Stimulated activated CD8-positive, alpha-beta memory T cell treated with anti-CD3 and anti-CD28 coated beads, Interleukin-12 subunit alpha, Interleukin-12 subunit beta, amount 100 ng/mL, for 24 hours (primary cell): ENCODE results near the gene RETN.

ENCODE experiments used
- DNase-seq: peaks from one replicate; pipeline ENCODE4 v3.0.0-alpha.2; 2020; ENCODE audit errors: extremely low read depth

Gene RETN

DNA sequence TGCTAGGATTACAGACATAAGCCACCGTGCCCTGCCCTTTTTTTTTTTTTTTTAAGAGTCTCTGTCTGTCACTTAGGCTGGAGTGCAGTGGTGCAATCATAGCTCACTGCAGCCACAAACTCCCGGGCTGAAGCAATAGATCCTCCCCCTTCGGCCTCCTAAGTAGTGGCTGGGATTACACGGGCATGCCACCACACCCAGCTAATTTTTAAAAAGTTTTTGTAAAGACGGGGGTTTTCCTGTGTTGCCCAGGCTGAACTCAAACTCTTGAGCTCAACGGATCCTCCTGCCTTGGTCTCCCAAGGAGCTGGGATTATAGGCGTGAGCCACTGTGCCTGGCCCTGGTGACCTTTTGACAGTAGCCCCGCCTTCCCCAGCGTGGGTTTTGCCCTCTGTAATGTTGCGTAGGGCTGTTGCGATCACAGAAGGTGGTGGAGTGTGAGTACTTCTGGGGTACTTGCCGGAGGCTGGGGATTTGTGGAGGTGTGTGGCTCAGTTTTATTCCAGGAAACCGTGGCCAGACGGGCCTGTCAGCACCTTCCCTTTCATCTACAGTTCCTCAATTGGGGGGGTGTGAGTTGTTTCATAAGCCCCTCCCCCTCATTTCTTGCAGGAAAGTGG, 11.6 kb upstream of the RETN start:
- DNase-seq, result no peak

DNA sequence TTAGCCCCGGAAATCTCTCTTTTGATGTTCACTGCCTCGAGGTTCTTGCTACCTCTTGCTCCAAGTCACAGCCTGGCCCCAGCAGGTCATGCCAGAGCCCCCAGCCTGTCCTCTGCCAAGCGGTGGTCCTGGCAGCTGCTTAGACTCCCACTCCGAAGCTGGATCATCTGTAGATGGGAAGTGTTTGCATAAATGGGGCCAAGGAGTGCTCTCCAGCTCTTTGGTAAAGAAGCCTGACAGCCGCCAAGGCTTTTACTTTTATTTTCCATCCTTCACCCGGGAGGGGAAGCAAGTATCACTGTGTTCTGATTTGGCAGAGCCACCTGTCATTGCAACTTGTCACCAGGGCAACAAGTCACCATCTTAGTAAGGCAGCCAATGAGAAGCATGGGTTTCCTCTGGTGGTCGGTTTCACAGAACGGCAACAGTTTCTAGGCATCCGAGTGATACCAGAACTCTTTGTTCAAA, 10.6 kb upstream of the RETN start:
- DNase-seq, result no peak

DNA sequence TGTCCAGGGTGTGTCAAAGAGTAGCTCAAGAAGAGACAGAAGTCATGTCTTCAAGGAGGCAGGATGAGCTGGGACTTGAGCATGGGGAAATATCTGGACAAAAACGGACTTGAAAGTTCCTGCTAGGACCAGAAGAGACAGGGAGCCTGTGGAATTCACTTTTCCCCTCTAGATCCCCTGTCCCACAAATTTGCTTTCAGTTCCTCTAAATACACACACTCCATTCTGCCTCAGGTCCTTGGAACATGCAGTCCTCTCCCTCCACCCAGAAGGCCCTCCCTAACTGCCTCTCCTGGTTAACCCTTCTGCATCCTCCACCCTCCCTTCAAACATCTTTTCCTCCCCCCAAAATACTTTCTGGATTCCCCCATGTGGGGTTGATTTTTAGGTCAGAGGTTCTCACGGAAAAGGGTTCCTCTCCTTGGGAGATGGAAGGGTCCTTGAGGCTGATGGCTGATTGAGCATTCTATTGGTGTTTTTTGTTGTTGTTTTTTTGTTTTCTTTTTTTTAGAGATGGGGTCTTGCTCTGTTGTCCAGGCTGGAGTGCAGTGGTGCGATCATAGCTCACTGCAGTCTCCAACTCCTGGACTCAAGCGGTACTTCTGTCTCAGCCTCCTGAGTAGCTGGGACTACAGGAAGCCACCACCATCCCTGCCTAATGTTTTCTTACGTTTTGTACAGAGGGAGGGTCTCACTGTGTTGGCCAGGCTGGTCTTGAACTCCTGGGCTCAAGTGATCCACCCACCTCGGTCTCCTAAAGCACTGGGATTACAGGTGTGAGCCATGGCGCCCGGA, 6.9 kb upstream of the RETN start:
- DNase-seq, result no peak

DNA sequence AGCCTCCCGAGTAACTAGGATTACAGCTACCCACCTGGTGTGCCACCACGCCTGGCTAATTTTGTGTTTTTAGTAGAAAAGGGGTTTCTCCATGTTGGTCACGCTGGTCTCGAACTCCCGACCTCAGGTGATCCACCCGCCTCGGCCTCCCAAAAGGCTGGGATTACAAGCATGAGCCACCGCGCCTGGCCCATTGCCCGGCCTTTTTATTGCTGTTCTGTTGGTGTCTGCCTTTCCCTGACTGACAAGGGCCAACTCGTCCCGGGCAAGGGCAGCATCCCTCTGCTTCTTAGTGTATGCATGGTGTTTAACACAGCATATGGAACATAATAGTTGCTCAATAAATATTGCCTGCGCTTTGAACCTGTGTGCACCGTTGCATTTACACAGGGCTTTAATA, 6.2 kb upstream of the RETN start:
- no peak for DNase-seq

DNA sequence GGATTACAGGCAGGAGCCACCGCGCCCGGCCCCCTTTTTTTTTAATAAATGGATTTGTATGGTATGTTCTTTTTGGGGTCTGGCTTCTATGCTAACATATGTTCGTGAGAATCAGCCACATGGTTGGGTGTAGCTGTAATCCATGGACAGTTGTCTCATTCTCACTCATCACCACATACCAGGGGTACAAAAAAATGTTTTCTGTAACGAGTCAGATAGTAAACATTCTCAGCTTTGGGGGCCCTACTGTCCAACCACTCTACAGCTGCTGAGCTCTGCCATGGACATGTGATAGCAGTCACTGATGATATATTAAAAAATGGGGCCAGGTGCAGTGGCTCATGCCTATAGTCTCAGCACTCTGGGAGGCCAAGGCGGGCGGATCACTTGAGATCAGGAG, 5.1 kb upstream of the RETN start:
- no peak for DNase-seq

DNA sequence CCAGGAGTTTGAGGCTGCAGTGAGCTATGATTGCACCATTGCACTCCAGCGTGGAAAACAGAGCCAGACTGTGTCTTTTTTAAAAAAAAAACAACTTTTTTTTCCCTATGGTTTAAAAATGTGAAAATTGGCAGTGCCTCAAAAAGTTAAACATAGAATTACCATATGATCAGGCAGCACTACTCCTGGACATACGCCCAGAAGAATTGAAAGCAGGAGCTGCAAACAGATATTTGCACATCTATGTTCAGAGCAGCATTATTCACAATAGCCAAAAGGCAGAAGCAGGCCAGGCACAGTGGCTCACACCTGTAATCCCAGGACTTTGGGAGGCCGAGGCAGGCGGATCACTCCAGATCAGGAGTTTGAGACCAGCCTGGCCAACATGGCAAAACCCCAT, 3.8 kb upstream of the RETN start:
- DNase-seq, result no peak

DNA sequence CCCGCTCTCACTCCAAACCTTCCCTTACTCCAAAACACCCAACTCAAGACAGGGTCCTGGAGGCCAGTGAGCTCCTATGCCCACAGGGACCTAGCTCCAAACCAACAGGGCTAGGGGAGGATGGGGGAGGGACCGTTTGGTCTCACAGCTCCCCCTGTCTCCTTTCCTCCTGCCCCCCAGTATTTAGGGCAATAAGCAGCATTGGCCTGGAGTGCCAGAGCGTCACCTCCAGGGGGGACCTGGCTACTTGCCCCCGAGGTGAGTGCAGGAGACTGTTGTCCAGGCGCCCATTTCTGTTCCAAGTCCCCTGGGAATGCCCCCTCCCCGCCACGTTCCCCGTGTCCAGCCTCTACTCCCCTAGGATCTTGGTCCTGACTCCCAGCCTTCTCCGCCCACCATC, 792 bp downstream of the RETN start:
- DNase-seq, result no peak

DNA sequence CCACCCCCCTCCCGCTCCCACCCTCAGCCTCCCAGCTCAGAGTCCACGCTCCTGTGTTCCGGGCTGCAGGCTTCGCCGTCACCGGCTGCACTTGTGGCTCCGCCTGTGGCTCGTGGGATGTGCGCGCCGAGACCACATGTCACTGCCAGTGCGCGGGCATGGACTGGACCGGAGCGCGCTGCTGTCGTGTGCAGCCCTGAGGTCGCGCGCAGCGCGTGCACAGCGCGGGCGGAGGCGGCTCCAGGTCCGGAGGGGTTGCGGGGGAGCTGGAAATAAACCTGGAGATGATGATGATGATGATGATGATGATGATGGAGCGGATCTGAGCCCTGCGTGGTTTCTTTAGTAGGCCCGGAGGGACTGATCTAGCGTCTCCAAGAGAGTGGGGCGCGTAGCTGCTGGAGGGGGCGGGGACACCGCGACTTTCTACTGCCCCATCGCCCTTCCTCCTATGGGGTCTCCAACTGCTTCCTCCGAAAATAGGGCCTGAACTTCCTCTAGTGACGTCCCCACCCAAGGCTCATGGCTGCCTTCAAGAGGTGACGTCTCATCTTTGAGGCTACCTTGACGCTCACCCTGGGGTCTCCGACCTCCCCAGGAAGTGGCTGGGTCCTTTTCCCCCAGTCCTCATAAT, 1.4 kb downstream of the RETN start:
- no peak for DNase-seq

DNA sequence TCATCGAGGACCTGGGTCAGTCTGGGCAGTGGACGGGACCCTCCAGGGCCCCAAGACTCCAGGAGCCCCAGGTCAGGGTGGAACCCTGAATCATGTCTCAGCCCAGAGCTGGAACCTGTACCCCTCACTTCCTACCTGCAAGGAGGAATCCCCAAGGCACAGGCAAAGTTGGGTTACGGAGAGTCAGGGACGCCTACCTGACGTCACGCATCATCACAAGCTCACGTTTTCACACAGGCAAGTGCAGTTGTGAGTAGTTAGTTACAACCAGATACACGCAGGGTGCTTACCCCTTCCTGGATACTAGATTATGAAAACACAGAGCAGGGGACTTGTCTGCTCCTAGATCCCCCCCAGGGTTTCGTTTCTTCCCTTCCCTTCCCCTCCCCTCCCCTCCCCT, 1.9 kb downstream of the RETN start:
- no peak for DNase-seq

DNA sequence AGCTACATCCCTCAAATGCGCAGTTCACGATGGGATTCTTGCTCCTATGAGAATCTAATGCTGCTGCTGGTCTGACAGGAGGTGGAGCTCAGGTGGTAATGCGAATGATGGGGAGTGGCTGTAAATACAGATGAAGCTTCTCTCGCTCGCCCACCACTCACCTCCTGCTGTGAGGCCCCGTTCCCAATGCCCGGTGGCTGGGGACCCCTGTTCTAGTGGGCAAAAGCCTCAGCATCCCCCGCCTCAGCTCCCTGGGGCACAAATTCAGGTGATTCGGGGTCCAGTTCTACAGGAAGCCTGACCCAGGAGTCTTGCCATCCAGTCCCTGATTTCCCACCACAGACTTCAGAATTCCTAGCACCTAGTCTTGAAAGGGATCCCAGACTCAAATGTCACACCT, 3.7 kb downstream of the RETN start:
- no peak for DNase-seq

DNA sequence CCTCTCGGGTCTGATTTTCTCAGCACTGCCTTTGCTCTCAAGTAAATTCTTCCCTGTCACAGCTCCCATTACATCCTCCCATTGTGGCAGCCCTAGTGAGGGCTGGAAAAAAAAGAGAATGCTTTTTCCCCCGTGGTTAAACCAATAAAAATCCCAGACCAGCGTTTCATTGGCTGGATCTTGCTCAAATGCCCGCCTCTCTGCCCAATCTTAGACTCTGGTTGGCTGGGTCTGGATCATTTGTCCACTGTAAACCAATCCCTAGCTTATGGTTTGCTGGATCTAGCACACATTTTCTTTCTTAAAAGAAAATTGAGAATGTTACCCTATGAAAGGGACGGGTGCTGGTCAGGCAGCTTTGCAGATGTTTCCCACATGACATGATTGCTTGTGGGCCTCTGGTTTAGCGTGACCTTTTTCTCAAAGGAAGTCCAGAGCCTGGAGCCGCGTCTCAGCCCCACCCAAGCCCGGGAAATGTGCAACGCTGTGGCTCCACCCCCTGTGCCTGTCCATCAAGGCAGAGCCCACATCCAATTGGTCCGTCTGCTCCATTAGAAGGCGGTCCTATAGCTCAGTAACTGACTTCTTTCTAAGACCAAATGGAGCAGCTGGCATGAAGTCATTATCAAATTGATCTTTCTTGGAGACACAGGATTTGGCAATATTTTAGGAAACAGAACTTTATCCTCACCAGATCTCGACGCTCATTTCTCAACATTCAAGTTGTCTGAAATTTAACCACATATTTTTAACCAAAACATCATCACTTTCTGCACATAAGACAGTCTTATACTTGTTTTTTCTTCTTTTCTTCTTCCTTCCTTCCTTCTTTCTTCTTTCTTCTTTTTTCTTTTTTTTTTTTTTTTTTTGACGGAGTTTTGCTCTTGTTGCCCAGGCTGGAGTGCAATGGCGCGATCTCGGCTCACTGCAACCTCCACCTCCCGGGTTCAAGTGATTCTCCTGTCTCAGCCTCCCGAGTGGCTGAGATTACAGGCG, 5.5 kb downstream of the RETN start:
- no peak for DNase-seq

DNA sequence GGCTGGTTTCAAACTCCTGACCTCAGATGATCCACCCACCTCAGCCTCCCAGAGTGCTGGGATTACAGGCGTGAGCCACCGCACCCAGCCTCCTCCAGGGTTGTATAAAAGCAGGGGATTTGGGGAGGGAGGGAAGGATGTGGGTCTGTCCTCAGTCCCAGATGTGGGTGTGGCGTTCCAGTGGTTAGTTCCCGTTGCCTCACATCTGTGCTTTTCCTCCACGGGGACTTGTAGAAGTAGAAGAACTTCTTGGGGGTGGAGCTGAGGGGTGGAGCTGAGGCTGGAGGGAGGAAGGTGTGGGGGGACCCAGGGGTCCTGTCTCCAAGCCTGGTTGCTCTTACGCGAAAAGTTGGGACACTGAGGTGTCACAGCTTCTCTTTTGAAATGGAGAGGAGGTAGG, 7.5 kb downstream of the RETN start:
- no peak for DNase-seq

DNA sequence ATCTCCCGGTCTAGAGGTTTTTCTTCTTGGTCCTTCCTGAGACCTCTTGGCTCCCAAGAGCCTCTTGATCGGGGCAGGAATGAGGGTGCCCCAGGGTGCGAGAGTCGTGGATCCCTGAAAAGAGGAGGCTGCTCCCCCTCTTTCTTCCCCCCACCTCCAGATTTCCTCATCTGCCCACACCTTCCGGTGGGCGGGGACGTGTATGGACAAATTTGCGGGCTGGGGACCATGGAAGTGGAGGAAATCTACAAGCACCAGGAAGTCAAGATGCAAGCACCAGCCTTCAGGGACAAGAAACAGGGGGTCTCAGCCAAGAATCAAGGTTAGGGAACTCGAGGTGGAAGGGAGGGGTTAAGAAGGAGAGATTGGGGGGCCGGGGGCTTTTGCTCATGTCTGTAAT, 8.0 kb downstream of the RETN start, which contains the start of gene MCEMP1:
Gene MCEMP1 (plus strand): TSS at position 237 of the 400 bp plus-strand sequence. CDS start 31 bp downstream, at position 268.
- DNase-seq, result no peak

DNA sequence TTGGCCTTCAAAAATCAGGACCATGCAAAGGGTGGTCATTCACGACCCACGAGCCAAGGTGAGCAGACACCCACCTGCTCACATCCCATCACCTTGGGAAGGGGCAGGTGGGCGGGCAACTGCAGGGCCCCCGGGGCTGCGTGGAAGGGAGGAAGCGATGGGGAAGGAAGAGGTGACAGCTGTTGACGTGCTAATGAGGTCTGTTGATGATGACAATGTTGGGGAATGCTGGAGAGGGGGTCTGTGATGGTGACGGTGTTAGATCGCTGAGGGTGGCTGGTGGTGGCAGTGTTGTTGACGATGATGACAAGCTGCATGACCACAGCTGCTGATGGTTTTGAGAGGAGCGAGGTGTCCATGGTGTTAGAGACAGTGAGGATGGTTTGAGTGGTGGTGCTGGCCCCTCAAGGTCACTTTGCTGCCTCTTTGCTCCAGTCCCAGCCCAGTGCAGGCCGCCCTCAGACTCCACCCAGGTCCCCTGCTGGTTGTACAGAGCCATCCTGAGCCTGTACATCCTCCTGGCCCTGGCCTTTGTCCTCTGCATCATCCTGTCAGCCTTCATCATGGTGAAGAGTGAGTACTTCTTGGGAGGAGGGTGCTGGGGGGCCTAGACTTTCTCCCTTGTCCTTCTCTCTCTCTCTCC, 8.9 kb downstream of the RETN start:
- DNase-seq, result no peak

DNA sequence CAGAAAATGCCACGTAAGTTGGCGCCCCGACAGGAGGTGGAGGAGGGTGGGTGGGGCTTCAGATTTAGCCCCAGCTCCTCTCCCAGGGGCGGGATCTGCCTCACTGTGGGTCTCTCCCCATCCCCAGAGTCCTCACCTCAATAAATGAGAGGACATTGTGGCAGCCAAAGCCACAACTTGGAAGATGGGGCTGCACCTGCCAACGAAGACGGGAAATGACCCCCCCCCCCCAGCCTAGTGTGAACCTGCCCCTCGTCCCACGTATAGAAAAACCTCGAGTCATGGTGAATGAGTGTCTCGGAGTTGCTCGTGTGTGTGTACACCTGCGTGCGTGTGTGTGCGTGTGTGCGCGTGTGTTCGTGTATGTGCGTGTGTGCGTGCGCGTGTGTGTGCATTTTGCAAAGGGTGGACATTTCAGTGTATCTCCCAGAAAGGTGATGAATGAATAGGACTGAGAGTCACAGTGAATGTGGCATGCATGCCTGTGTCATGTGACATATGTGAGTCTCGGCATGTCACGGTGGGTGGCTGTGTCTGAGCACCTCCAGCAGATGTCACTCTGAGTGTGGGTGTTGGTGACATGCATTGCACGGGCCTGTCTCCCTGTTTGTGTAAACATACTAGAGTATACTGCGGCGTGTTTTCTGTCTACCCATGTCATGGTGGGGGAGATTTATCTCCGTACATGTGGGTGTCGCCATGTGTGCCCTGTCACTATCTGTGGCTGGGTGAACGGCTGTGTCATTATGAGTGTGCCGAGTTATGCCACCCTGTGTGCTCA, 10.3 kb downstream of the RETN start:
- DNase-seq, result no peak

DNA sequence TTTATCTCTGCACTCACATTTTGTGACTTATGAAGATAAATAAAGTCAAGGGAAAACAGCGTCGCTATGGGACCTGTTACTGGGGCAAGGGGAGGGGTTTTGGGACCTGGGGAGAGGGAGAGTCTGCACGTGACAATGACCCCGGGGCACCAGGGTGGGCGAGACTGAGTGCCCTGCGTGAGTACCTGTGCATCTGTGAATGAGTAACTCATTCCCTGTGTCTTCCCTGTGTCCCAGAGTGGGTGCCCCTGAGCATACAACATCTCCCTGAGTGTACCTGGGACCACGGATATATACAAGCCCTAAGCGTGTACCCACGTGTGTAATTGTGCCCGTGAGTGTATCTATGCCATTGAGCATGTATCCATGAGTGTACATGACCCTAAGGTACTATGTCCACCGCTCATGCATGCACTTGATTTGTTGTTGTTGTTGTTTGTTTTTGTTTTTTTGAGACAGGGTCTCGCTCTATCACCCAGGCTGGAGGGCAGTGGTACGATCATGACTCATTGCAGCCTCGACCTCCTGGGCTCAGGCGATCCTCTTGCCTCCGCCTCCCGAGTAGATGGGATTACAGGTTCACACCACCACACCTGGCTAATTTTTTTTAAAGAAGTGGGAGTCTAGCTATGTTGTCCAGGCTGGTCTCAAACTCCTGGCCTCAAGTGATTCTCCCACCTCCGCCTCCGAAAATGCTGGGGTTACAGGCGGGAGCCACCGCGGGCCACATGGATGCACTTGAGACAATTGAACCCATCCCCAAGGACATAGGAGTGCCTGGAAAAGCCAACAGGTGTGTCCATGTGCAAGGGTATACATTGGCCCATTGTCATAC, 11.1 kb downstream of the RETN start:
- DNase-seq, result no peak

DNA sequence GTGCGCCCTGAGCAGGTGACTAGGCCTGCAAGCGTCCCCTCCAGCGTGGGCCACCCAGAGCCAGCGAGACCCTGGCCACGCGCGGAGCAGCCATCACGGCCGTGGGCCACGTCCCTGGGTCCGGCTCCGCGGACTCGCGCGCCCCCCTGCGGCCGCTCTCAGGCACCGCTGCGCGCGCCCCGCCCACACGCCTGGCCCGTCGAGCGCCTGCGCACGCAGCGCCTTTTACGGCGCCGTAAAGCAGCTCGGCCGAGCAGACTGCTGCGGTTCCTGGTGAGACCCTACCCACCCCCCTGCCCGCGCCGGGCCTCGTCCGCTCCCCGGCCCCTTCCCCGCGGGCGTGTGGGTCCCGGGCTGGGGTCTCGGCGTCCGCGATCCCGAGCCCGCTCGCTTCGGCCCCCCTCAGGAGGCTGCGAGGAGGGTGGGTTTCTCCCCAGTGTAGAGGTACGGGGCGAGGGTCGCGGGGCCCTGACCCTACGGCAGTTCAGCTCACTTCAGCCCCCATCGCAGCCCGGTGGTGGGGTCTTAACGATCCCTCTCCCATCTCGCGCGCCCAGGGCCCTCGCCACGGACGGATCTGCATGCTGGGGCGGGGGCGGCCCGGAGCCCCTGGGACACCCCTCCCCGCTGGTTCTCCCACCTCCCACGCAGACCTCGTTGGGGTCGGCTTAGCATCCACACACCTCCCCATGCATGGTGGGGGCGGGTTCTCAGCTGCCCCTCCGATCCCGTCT, 11.9 kb downstream of the RETN start, which contains the start of gene TRAPPC5:
Gene TRAPPC5 (plus strand): TSS at position 228 of the 734 bp plus-strand sequence. CDS start 1,421 bp downstream, outside the sequence.
- peak; percentile 60 for DNase-seq

DNA sequence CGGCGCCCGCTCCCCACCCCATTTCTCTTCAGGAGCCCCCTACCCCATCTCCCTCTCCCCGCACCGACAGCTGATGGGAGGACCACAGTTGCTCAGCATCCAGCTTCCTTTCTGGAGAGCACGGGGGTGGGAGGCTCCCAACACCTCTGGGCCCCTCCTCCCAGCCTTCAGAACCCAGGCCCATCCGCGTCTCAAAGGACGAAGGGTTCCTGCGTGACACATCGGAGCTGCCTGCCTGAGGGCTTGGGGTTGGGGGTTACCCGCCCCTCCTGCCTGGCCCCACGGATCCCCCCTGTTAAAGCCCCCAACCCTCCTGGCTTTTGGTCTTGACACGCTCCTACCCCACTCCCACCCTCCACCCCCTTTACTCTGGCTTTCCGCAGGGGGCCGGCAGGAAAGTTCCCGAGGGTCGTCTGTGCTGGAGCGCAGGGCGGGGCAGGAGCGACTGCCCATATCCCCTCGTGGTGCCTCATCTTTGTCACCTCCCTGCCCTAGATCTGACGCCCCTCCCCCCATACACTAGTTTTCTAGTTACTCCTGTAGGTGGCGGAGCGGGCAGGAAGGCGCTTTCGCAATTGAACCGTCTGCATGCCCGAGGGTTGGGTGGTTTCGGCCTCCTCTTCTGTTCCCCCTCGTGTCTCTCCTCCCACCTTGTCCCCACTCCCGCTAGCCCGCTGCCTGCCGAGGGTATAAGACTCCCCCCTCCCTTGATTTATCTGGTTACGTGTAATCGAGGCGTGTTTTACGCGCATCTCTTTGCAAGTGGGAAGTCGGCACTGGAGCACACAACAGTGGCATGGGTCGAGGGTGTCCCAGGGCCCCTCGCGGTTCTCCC, 12.7 kb downstream of the RETN start:
- peak; percentile 71 for DNase-seq
